Measurements from ENCODE around the gene TSKU.
A peak's percentile ranks its signal among the peaks of the same experiment; 100 is the strongest.

TSKU gene

GRCh38 chr11:76796511-76797198 is 13.5 kb downstream of the TSKU start:
- no peak for DNase-seq (ENCODE audit: low read depth)
- no peak overlapping the region for H3K4me3 ChIP-seq (ENCODE audit: low read depth, low read length)

- DNase-seq (ENCODE audit: low read depth) = no peak
- H3K4me3 ChIP-seq (ENCODE audit: low read depth, low read length) = no peak overlapping the region
Observed at GRCh38 chr11:76797341-76798201, 14.4 kb downstream of the TSKU start.

GRCh38 chr11:76798202-76798581 is 15.0 kb downstream of the TSKU start:
- no peak overlapping the region for H3K4me3 ChIP-seq (ENCODE audit: low read depth, low read length)
- DNase-seq (ENCODE audit: low read depth) = no peak

GRCh38 chr11:76798671-76799065 is 15.5 kb downstream of the TSKU start:
- H3K4me3 ChIP-seq (ENCODE audit: low read depth, low read length) = no peak overlapping the region
- no peak for DNase-seq (ENCODE audit: low read depth)

GRCh38 chr11:76799066-76799804 is 16.1 kb downstream of the TSKU start:
- H3K4me3 ChIP-seq (ENCODE audit: low read depth, low read length) = peak overlapping the region; percentile 8
- DNase-seq (ENCODE audit: low read depth) = no peak

GRCh38 chr11:76800466-76801200 is 17.5 kb downstream of the TSKU start:
- no peak for DNase-seq (ENCODE audit: low read depth)
- no peak overlapping the region for H3K4me3 ChIP-seq (ENCODE audit: low read depth, low read length)

- no peak for DNase-seq (ENCODE audit: low read depth)
- H3K4me3 ChIP-seq (ENCODE audit: low read depth, low read length) = no peak overlapping the region
Observed at GRCh38 chr11:76801225-76801624, 18.1 kb downstream of the TSKU start.

- no peak for DNase-seq (ENCODE audit: low read depth)
- H3K4me3 ChIP-seq (ENCODE audit: low read depth, low read length) = no peak overlapping the region
Observed at GRCh38 chr11:76801736-76802135, 18.6 kb downstream of the TSKU start.

- no peak overlapping the region for H3K4me3 ChIP-seq (ENCODE audit: low read depth, low read length)
- no peak for DNase-seq (ENCODE audit: low read depth)
Observed at GRCh38 chr11:76802151-76802550, 19.0 kb downstream of the TSKU start.

GRCh38 chr11:76802621-76803020 is 19.5 kb downstream of the TSKU start:
- no peak for DNase-seq (ENCODE audit: low read depth)
- no peak overlapping the region for H3K4me3 ChIP-seq (ENCODE audit: low read depth, low read length)

GRCh38 chr11:76803023-76803422 is 19.9 kb downstream of the TSKU start:
- no peak for DNase-seq (ENCODE audit: low read depth)
- no peak overlapping the region for H3K4me3 ChIP-seq (ENCODE audit: low read depth, low read length)

GRCh38 chr11:76803811-76804600 is 20.9 kb downstream of the TSKU start:
- no peak for DNase-seq (ENCODE audit: low read depth)
- H3K4me3 ChIP-seq (ENCODE audit: low read depth, low read length) = no peak overlapping the region

- H3K4me3 ChIP-seq (ENCODE audit: low read depth, low read length) = no peak overlapping the region
- DNase-seq (ENCODE audit: low read depth) = no peak
Observed at GRCh38 chr11:76805206-76805913, 22.2 kb downstream of the TSKU start.

GRCh38 chr11:76806131-76806530 is 23.0 kb downstream of the TSKU start:
- no peak for DNase-seq (ENCODE audit: low read depth)
- H3K4me3 ChIP-seq (ENCODE audit: low read depth, low read length) = no peak overlapping the region

- H3K4me3 ChIP-seq (ENCODE audit: low read depth, low read length) = no peak overlapping the region
- DNase-seq (ENCODE audit: low read depth) = no peak
Observed at GRCh38 chr11:76806608-76807205, 23.6 kb downstream of the TSKU start.

- DNase-seq (ENCODE audit: low read depth) = no peak
- no peak overlapping the region for H3K4me3 ChIP-seq (ENCODE audit: low read depth, low read length)
Observed at GRCh38 chr11:76807206-76807875, 24.2 kb downstream of the TSKU start.

GRCh38 chr11:76808171-76808570 is 25.0 kb downstream of the TSKU start:
- no peak for DNase-seq (ENCODE audit: low read depth)
- H3K4me3 ChIP-seq (ENCODE audit: low read depth, low read length) = no peak overlapping the region

Data from skeletal muscle cell (primary cell).